Panc1 (cell line): ENCODE measurements around the gene PTRHD1. TPM values are rescaled to one million over a fixed set of nuclear protein-coding genes. Genes with fewer than 3 reads are reported as not detected.

ENCODE experiments used
- ATAC-seq: fragments of 200-7000 bp; cut with Tn5 transposase; 2 replicates; pipeline ENCODE4 v1.9.1; 2020; ENCODE audit warnings: mild to moderate bottlenecking, moderate library complexity
- BruUV-seq: library from RNA; stranded (reverse); fragments of 400-500 nt; replicated peaks from 2 replicates; lab custom pipeline; 2021; lab: Mats Ljungman, UMichigan
- CTCF ChIA-PET: fragments of 300-600 bp; sonication (Branson Sonifier 250); formaldehyde crosslinking; loops from one replicate; lab custom pipeline; 2022; ENCODE audit warnings: antibody characterized with exemption; lab: Charles Lee
- POLR2A ChIA-PET: fragments of 300-600 bp; sonication (Branson Sonifier 250); formaldehyde crosslinking; loops from one replicate; lab custom pipeline; 2022; ENCODE audit warnings: antibody characterized with exemption; lab: Charles Lee
- DNase-seq: peaks from one replicate; pipeline ENCODE4 v3.0.0-alpha.2; 2010; ENCODE audit warnings: low read depth, low spot score
- H3K27ac ChIP-seq: 2 replicates; pipeline ENCODE4 v1.5.1; 2011; ENCODE audit warnings: mild to moderate bottlenecking, low read length, inconsistent platforms
- H3K27me3 ChIP-seq: fragments of 200-500 bp; sonication (Bioruptor generic); 2 replicates; pipeline ENCODE4 v1.6.0; 2014; ENCODE audit warnings: low read length, inconsistent platforms; ENCODE audit not compliant: control insufficient read depth, insufficient read depth
- H3K36me3 ChIP-seq: fragments of 200-500 bp; sonication (Bioruptor generic); 2 replicates; pipeline ENCODE4 v1.5.1; 2014; ENCODE audit warnings: inconsistent platforms, mild to moderate bottlenecking, low read length, moderate library complexity; ENCODE audit not compliant: control insufficient read depth, insufficient read depth
- H3K4me1 ChIP-seq: 2 replicates; pipeline ENCODE4 v1.5.1; 2011; ENCODE audit warnings: inconsistent platforms, mild to moderate bottlenecking, low read length, moderate library complexity; ENCODE audit not compliant: control insufficient read depth, insufficient read depth
- H3K4me3 ChIP-seq, 2 experiments: 2 replicates each; pipeline ENCODE4 v1.5.1; 2011 to 2012; ENCODE audit warnings: low read depth in 2 of 2, low read length in 2 of 2, mild to moderate bottlenecking in 2 of 2, inconsistent platforms in 1 of 2, moderate library complexity in 1 of 2
- H3K9me3 ChIP-seq: fragments of 200-500 bp; sonication (Bioruptor generic); 2 replicates; pipeline ENCODE4 v1.5.1; 2014; ENCODE audit warnings: low read depth, mild to moderate bottlenecking, inconsistent platforms, low read length, moderate library complexity; ENCODE audit not compliant: control insufficient read depth, insufficient read depth
- CTCF ChIP-seq: fragments of 450-650 bp; IDR thresholded peaks from 2 replicates; pipeline ENCODE4 v1.5.1; 2017; ENCODE audit warnings: mild to moderate bottlenecking
- POLR2AphosphoS5 ChIP-seq: IDR thresholded peaks from 2 replicates; pipeline ENCODE4 v1.6.1; 2012; ENCODE audit warnings: mild to moderate bottlenecking, low read depth, low read length, moderate library complexity
- REST ChIP-seq, 2 experiments: IDR thresholded peaks; 2 replicates each; pipeline ENCODE4 v1.6.1; 2011 to 2012; ENCODE audit warnings: low read depth in 2 of 2, control low read depth in 1 of 2, low read length in 1 of 2, mild to moderate bottlenecking in 1 of 2, moderate library complexity in 1 of 2; ENCODE audit not compliant: insufficient read depth in 1 of 2
- SIN3A ChIP-seq: IDR thresholded peaks from 2 replicates; pipeline ENCODE4 v1.6.1; 2012; ENCODE audit warnings: low read depth, mild to moderate bottlenecking, low read length, moderate library complexity, borderline replicate concordance; ENCODE audit not compliant: insufficient read depth
- TCF7L2 ChIP-seq: IDR thresholded peaks from 2 replicates; pipeline ENCODE4 v1.6.1; 2011; ENCODE audit warnings: mild to moderate bottlenecking, low read depth, low read length, inconsistent platforms
- in situ Hi-C: cut with HindIII; loops from 2 replicates; pipeline ENCODE4 v1.10.0; 2016; ENCODE audit warnings: low sequenced_read_pairs, low pct_unique_long_range_greater_than_20kb
- intact Hi-C: fragments of 100-400 bp; cut with micrococcal nuclease; formaldehyde crosslinking; loops from one replicate; pipeline ENCODE4 v1.10.0; 2022; ENCODE audit not compliant: unreplicated experiment
- total RNA-seq: library from RNA; stranded (reverse); gene quantifications from one replicate; pipeline ENCODE4 v1.2.1, GENCODE V29; 2021; ENCODE audit not compliant: unreplicated experiment

Gene PTRHD1
- total RNA-seq, 1 experiment from 2014 or later = 55.1 TPM

- intact Hi-C loops (no loop called here), in situ Hi-C loops (no loop called here)
- TF ChIP-seq TCF7L2 (no peak), POLR2AphosphoS5 (no peak), REST (IDR thresholded peaks at IDR 0.05; ENCODE audit: insufficient read depth in 1 of 2, low read depth in 2 of 2, low read length in 1 of 2) (no peak), SIN3A (no peak), CTCF (no peak)
- CTCF ChIA-PET = no interaction called here
- no peaks in the 10 kb centered on the region for H3K4me1 ChIP-seq
- no peak overlapping the region for H3K27ac ChIP-seq
- no peaks in the 10 kb centered on the region for H3K27me3 ChIP-seq
- H3K36me3 ChIP-seq = no peaks in the 10 kb centered on the region
- POLR2A ChIA-PET = no interaction called here
- no TSS peak for BruUV-seq
- no peak for DNase-seq
- H3K4me3 ChIP-seq = no peak overlapping the region
- no peak; the same call in 1 of the 2 replicates for ATAC-seq
- H3K9me3 ChIP-seq = no peaks in the 10 kb centered on the region
Measured at GRCh38 chr2:24840962-24841945, 48.1 kb upstream of the PTRHD1 start.

GRCh38 chr2:24840164-24840869, 47.1 kb upstream of the PTRHD1 start:
- CTCF ChIA-PET = no interaction called here
- ATAC-seq (no peak), DNase-seq (no peak)
- POLR2A ChIA-PET = no interaction called here
- Histone ChIP-seq H3K27me3 (no peaks in the 10 kb centered on the region), H3K9me3 (no peaks in the 10 kb centered on the region), H3K4me1 (no peaks in the 10 kb centered on the region), H3K4me3 (no peak overlapping the region), H3K27ac (no peak overlapping the region), H3K36me3 (no peaks in the 10 kb centered on the region)
- BruUV-seq = no TSS peak
- intact Hi-C loops = no loop called here
- in situ Hi-C loops = no loop called here
- TF ChIP-seq CTCF = no peak
- TF ChIP-seq REST (IDR thresholded peaks at IDR 0.05; ENCODE audit: insufficient read depth in 1 of 2, low read depth in 2 of 2, low read length in 1 of 2) = no peak
- TF ChIP-seq POLR2AphosphoS5 = no peak
- TF ChIP-seq TCF7L2 = no peak
- no peak for TF ChIP-seq SIN3A
